Stimulated activated CD4-positive, alpha-beta T cell treated with anti-CD3 and anti-CD28 coated beads, TNF-alpha, amount 100 ng/mL, for 1 hour (primary cell): Measurements from ENCODE around the gene MYH7.

ENCODE experiments used
- DNase-seq, 3 donors: peaks; one replicate each; pipeline ENCODE4 v3.0.0-alpha.2; 2020; ENCODE audit warnings: low read depth in 3 of 3, low spot score in 1 of 3

The MYH7 gene

DNA sequence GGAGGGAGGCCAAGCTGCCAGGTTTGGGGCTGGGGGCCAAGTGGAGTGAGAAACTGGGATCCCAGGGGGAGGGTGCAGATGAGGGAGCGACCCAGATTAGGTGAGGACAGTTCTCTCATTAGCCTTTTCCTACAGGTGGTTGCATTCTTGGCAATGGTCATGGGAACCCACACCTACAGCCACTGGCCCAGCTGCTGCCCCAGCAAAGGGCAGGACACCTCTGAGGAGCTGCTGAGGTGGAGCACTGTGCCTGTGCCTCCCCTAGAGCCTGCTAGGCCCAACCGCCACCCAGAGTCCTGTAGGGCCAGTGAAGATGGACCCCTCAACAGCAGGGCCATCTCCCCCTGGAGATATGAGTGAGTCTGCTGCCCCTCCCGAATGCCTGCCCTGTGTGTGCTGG lies 62.4 kb downstream of the MYH7 start:
- DNase-seq = no peak

DNA sequence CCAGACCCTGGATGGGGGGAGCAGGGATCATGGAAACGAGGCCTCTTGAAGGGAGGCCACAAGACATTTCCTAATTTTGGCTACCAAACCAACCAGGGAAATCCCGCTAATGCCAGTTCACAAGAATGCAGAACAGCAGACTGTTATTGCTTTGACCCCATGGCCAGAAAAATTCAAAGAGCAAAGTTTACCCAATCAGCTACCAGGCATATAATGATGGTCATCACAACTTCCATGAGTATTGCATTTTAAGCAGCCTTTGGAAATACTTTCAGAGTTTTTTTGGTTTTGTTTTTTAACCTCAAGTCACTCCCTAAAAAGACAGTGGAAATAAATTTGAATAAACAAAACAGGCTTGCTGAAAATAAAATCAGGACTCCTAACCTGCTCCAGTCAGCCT lies 63.0 kb downstream of the MYH7 start, which contains the start of gene IL25:
Gene IL25 (plus strand): TSS at position 301 of the 400 bp plus-strand sequence.
- DNase-seq = no peak

DNA sequence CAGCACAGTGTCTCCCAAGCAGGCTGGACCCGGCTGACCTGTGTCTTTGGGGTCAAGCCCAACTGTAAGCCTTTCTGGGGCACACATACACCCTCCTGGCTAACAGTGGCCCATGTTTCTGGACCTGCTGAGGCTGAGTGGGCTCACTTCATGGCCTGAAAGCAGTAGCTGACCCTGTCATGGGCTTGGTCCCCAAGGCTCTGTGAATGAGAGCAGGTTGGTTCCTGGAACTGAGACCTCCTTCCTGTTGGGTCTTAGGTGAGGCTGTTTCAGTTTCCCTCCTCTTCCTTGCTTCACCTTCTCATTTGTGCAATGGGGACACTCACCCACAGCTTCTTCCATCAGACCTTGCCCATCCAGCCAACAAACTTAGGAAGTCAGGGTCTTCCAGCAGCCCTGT lies 63.6 kb downstream of the MYH7 start:
- no peak for DNase-seq

DNA sequence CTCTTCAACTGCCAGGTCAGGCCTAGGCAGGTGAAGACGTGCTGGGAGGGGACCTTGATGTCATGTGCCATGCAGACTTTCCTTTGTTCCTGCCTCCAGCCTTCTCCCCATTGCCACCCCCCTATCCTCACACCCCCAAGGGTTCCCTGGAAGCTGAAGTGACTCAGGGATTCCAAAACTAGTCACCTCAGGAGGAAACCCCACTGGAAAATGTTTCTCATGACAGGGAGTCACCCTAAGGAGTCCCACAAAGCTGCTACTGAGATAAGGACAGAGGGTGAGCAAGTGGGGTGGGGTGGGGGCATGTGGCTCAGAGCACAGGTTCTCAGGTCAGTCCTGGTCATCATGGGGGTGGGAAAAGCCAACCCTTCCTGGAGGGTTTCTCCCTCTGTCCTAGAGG lies 65.2 kb downstream of the MYH7 start:
- no peak for DNase-seq

DNA sequence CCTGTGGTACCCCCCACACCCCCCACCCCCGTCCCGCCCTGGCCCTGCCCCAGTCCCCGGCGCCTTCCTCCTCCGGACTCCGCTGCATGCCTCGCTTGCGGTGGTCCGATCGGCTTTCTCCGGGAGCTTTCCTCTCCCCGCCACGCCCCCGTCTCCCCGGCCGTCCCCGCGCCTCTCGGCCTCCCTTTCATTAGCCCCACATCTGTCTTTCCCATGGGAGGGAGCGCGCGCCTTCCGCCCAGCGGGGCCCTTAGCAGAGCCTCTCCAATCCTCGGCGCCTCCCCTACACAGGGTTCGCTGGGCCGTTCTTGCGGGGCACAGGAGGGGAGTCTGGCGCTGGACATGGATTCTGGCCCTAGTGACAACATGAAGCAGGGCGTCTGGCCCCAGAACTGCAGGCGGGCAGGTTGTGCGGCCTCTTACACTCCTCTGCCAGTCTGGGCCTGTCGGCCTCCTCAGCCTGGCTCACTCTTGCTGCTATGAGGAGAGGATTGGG lies 69.0 kb downstream of the MYH7 start:
- no peak for DNase-seq

DNA sequence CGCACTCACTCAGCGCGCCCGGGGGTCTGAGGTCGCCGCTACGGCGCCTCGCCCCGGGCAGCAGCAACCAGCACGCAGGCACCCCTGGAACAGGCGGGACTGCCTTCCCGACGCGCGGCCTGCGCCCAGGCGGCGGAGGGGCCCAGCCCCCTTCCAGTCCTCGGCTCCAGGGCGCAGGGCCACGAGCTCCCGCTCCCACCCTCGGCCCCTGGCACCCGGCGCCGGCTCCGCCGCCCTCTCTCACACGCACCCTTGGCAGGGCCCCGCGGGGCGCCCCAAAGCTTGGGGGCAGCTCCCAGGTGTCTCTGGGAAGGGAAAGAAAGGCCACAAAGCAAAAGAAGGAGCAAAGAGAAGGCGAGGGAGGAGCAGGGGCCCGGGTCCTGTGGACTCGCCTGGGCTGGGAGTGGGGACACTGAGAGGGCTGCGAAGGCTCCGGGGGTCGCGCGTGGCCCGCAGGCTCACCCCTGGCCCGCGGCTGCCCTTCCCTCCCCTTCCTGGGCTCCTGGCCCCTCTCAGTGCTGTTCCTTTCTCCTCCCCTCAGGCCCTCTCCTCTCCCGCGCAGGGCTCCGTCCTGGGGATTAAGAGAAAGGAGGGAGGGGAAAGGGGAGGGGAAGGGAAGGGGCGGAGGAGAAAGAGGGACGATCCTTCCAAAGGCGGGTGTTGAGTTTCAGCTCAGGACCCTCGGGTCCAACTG lies 69.6 kb downstream of the MYH7 start:
- DNase-seq = no peak

DNA sequence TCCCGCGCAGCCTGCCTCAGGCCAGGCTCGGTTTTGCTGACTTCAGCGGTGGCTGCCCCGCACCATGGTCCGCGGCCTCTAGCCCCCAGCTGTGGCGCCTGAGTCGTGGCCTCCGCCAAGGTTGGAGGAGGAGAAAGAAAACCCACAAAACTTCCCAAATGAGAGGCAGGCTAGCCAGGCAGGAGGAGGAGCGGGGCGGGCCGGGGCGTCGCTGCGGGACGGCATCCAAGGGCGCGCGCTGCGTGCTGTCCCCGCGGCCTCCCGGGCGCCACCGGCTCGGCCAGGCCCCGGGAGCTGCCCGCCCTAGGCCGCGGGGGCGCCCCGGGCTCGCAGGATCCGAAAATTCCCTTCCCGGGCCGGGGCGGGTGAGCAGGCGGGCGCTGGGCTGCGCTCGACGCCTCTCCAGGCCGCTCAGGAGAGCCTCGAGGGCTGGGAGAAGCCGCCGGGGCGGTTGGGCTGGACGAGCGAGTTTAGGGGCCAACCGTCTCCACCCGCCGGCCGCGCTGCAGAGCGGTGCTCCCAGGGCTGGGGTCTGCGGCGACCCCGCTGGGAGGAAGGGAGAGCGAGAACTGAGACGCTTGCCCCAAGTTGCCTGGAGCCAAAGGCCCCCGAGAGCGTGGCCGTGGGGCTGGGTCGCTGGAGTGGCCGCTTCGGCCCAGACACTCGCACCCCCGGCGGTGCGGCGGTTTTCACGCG lies 70.3 kb downstream of the MYH7 start, which contains the start of gene EFS:
Gene EFS (minus strand): TSS at position 137 of the 696 bp plus-strand sequence. CDS start 147 bp downstream, outside the sequence.
- DNase-seq = no peak

DNA sequence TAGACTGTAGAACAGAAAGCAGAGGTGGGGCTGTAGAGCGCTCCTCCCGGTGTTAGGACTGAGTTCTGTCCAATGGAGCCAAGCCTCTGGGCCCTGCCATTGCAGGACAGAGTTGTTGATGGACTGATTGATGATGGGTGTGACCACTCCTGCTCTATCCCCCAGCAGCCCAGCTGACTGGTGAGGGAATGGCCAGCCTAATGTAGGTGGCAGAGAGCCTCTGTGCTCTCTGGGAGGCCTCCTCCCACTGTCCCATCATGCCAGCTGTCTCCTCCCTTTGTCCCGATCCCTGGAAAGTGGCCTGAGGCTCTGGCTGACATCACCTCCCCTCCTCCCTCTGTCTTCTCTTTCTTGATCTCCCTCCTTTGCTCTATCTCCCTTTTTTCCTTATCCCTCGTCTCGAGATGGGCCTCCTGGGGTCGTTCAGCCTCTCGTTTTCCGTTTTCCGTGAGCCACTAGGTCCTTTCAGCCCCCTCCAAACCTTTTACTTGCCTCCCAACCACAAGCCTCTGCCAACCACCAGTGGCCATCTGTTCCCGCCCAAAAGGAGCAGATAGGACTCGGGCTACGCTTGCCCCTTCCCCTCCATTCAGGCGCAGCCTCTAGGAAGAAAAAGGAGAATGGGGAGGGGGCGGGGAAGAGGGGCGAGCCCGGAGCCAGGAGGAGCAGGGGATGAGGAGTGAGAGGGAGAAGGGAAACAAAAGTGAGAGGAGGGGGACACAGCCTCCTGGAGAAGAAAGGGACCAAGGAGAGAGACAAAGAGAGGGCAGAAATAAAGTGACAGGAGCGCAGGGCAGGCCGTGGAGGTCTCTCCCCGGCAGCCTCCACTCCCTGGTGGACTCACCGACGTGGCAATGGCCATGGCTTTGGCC lies 71.1 kb downstream of the MYH7 start:
- no peak for DNase-seq
